H9 (cell line): ENCODE measurements around the gene NEU3. TPM values are rescaled to one million over a fixed set of nuclear protein-coding genes. Genes with fewer than 3 reads are reported as not detected.
A peak's percentile ranks its signal among the peaks of the same experiment; 100 is the strongest.

Source experiments
- DNase-seq: peaks from one replicate; pipeline ENCODE4 v3.0.0-alpha.2; 2017
- H2AFZ ChIP-seq: one replicate; pipeline ENCODE4 v1.6.1; 2013; ENCODE audit warnings: mild to moderate bottlenecking, low read length, control low read depth, moderate library complexity
- H2AK5ac ChIP-seq: 2 replicates; pipeline ENCODE4 v1.6.1; 2013; ENCODE audit warnings: low read length, control low read depth, mixed read lengths; ENCODE audit not compliant: insufficient read length
- H2BK120ac ChIP-seq: one replicate; pipeline ENCODE4 v1.6.1; 2013; ENCODE audit warnings: low read depth, mild to moderate bottlenecking, low read length, control low read depth, inconsistent platforms; ENCODE audit not compliant: poor library complexity, severe bottlenecking
- H2BK12ac ChIP-seq: 2 replicates; pipeline ENCODE4 v1.6.1; 2013; ENCODE audit warnings: low read length, control low read depth, mixed read lengths, low read depth; ENCODE audit not compliant: insufficient read length
- H2BK15ac ChIP-seq: 2 replicates; pipeline ENCODE4 v1.6.1; 2013; ENCODE audit warnings: low read depth, low read length, control low read depth
- H2BK20ac ChIP-seq: one replicate; pipeline ENCODE4 v1.6.1; 2013; ENCODE audit warnings: low read depth, mild to moderate bottlenecking, low read length, control low read depth, inconsistent platforms; ENCODE audit not compliant: poor library complexity, severe bottlenecking
- H2BK5ac ChIP-seq: 2 replicates; pipeline ENCODE4 v1.6.1; 2013; ENCODE audit warnings: low read length, control low read depth, mixed read lengths; ENCODE audit not compliant: insufficient read length
- H3K14ac ChIP-seq: 2 replicates; pipeline ENCODE4 v1.6.1; 2013; ENCODE audit warnings: low read length, control low read depth; ENCODE audit not compliant: insufficient read depth
- H3K18ac ChIP-seq: 2 replicates; pipeline ENCODE4 v1.6.1; 2013; ENCODE audit warnings: low read depth, mild to moderate bottlenecking, mixed read lengths, low read length, control low read depth; ENCODE audit not compliant: insufficient read length
- H3K23ac ChIP-seq: 2 replicates; pipeline ENCODE4 v1.6.1; 2013; ENCODE audit warnings: low read length, control low read depth, mixed read lengths, low read depth; ENCODE audit not compliant: insufficient read length
- H3K23me2 ChIP-seq: 2 replicates; pipeline ENCODE4 v1.6.1; 2013; ENCODE audit warnings: low read depth, mild to moderate bottlenecking, mixed read lengths, low read length, control low read depth; ENCODE audit not compliant: insufficient read length, poor library complexity, severe bottlenecking
- H3K27ac ChIP-seq: 2 replicates; pipeline ENCODE4 v1.5.1; 2013; ENCODE audit warnings: low read length, control low read depth, mixed read lengths, low read depth; ENCODE audit not compliant: insufficient read length
- H3K27me3 ChIP-seq: 2 replicates; pipeline ENCODE4 v1.6.1; 2013; ENCODE audit warnings: low read length, control low read depth, inconsistent platforms; ENCODE audit not compliant: insufficient read depth
- H3K4ac ChIP-seq: 2 replicates; pipeline ENCODE4 v1.6.1; 2013; ENCODE audit warnings: low read depth, mild to moderate bottlenecking, control low read depth, inconsistent platforms, low read length, moderate library complexity
- H3K4me1 ChIP-seq: 2 replicates; pipeline ENCODE4 v1.6.1; 2013; ENCODE audit warnings: low read length, control low read depth, inconsistent platforms; ENCODE audit not compliant: insufficient read depth
- H3K4me2 ChIP-seq: 2 replicates; pipeline ENCODE4 v1.6.1; 2013; ENCODE audit warnings: low read length, control low read depth, mixed read lengths; ENCODE audit not compliant: insufficient read length, insufficient read depth
- H3K56ac ChIP-seq: 2 replicates; pipeline ENCODE4 v1.6.1; 2013; ENCODE audit warnings: low read depth, mild to moderate bottlenecking, mixed read lengths, low read length, control low read depth; ENCODE audit not compliant: insufficient read length
- H3K79me1 ChIP-seq: 2 replicates; pipeline ENCODE4 v1.6.1; 2013; ENCODE audit warnings: low read depth, mild to moderate bottlenecking, moderate library complexity, low read length, control low read depth, inconsistent platforms; ENCODE audit not compliant: insufficient read depth, poor library complexity, severe bottlenecking
- H3K79me2 ChIP-seq: 2 replicates; pipeline ENCODE4 v1.6.1; 2013; ENCODE audit warnings: low read length, control low read depth, inconsistent platforms; ENCODE audit not compliant: insufficient read depth
- H3K9ac ChIP-seq: 2 replicates; pipeline ENCODE4 v1.6.1; 2013; ENCODE audit warnings: low read length, control low read depth, mixed read lengths; ENCODE audit not compliant: insufficient read length; ENCODE audit errors: extremely low read depth
- H3K9me3 ChIP-seq: one replicate; pipeline ENCODE4 v1.6.1; 2013; ENCODE audit warnings: low read depth, low read length, inconsistent platforms; ENCODE audit not compliant: control insufficient read depth
- H3T11ph ChIP-seq: one replicate; pipeline ENCODE4 v1.6.1; 2013; ENCODE audit warnings: mild to moderate bottlenecking, low read length, control low read depth, inconsistent platforms
- H4K20me1 ChIP-seq: one replicate; pipeline ENCODE4 v1.6.1; 2013; ENCODE audit not compliant: control insufficient read depth, insufficient read length, insufficient read depth
- H4K5ac ChIP-seq: 2 replicates; pipeline ENCODE4 v1.6.1; 2013; ENCODE audit warnings: low read depth, mild to moderate bottlenecking, mixed read lengths, low read length, control low read depth; ENCODE audit not compliant: insufficient read length
- H4K8ac ChIP-seq: replicated peaks from 2 replicates; pipeline ENCODE4 v1.6.1; 2013; ENCODE audit warnings: low read length, control low read depth, mixed read lengths, low read depth; ENCODE audit not compliant: insufficient read length
- H4K91ac ChIP-seq: 2 replicates; pipeline ENCODE4 v1.6.1; 2013; ENCODE audit warnings: low read depth, mild to moderate bottlenecking, moderate library complexity, mixed read lengths, low read length, control low read depth; ENCODE audit not compliant: insufficient read length
- H3K27ac Mint-ChIP-seq, 3 experiments: 2 replicates in 2 of 3; 3 replicates in 1 of 3; pipeline ENCODE4 v1.8.0; 2020 to 2021; ENCODE audit warnings: mixed read lengths in 3 of 3, mild to moderate bottlenecking in 1 of 3, moderate library complexity in 1 of 3
- H3K27me3 Mint-ChIP-seq: 2 replicates; pipeline ENCODE4 v1.8.0; 2021; ENCODE audit warnings: low read depth, mild to moderate bottlenecking, moderate library complexity, mixed read lengths
- H3K36me3 Mint-ChIP-seq, 3 experiments: 2 replicates in 2 of 3; 3 replicates in 1 of 3; pipeline ENCODE4 v1.8.0; 2020 to 2021; ENCODE audit warnings: low read depth in 3 of 3, mixed read lengths in 3 of 3; ENCODE audit not compliant: insufficient read depth in 1 of 3
- H3K4me1 Mint-ChIP-seq, 2 experiments: 2 replicates each; pipeline ENCODE4 v1.8.0; 2020; ENCODE audit warnings: mixed read lengths in 2 of 2
- H3K4me3 Mint-ChIP-seq, 2 experiments: 2 replicates in 1 of 2; 3 replicates in 1 of 2; pipeline ENCODE4 v1.8.0; 2020 to 2021; ENCODE audit warnings: mild to moderate bottlenecking in 2 of 2, mixed read lengths in 2 of 2, moderate library complexity in 1 of 2
- H3K9me3 Mint-ChIP-seq, 2 experiments: 2 replicates in 1 of 2; 3 replicates in 1 of 2; pipeline ENCODE4 v1.8.0; 2020; ENCODE audit warnings: mild to moderate bottlenecking in 2 of 2, mixed read lengths in 2 of 2, moderate library complexity in 1 of 2
- CTCF ChIP-seq: fragments of 200-600 bp; sonication (generic); conservative IDR thresholded peaks from 3 replicates; pipeline ENCODE4 v1.8.0; 2021; ENCODE audit warnings: antibody characterized with exemption, mild to moderate bottlenecking
- WGBS: extraction: QIAGEN DNeasy Blood & Tissue Kit; methylation state at CpG from one replicate; pipeline ENCODE4 v1.1.7; 2013; ENCODE audit warnings: missing lambda C conversion rate, low lambda C conversion rate, mixed read lengths; ENCODE audit not compliant: insufficient read length; ENCODE audit errors: extremely low coverage; 5-methylcytosine and 5-hydroxymethylcytosine counted together
- total RNA-seq: library from RNA; stranded (reverse); gene quantifications from 2 replicates; pipeline ENCODE4 v1.2.1, GENCODE V29; 2021

Gene NEU3
- total RNA-seq, 1 experiment from 2014 or later, result 15.9 TPM

- Mint-ChIP-seq H3K4me1 (no peaks in the 10 kb centered on the region), H3K4me3 (no peak overlapping the region)
Measured at GRCh38 chr11:75029836-75030631, 41.3 kb downstream of the NEU3 start.

More at GRCh38 chr11:75029836-75030631, 41.3 kb downstream of the NEU3 start:
- no peaks in the 10 kb centered on the region for H3K27me3 ChIP-seq
- DNase-seq, result peak; percentile 13
- H3K79me2 ChIP-seq, result no peaks in the 10 kb centered on the region
- H3K9ac ChIP-seq, result no peak overlapping the region
- no peaks in the 10 kb centered on the region for H3K9me3 Mint-ChIP-seq
- no peaks in the 10 kb centered on the region for H3K27me3 Mint-ChIP-seq
- no peak overlapping the region for H3T11ph ChIP-seq
- H3K36me3 Mint-ChIP-seq, result no peaks in the 10 kb centered on the region
- H2BK12ac ChIP-seq, result no peak overlapping the region
- no peaks in the 10 kb centered on the region for H3K4me1 ChIP-seq
- H3K23me2 ChIP-seq, result no peaks in the 10 kb centered on the region
- no peak overlapping the region for H2AK5ac ChIP-seq
- H4K91ac ChIP-seq, result no peak overlapping the region
- no peak overlapping the region for H3K56ac ChIP-seq
- no peak overlapping the region for H3K4me2 ChIP-seq
- H3K14ac ChIP-seq, result no peak overlapping the region; the same call in 1 of the 2 replicates
- H2AFZ ChIP-seq, result no peak overlapping the region
- no peak overlapping the region; a peak in 1 of 7 replicates for H3K27ac Mint-ChIP-seq
- no peaks in the 10 kb centered on the region for H3K79me1 ChIP-seq
- H4K8ac ChIP-seq, result no peak overlapping the region
- H4K5ac ChIP-seq, result no peak overlapping the region
- H3K27ac ChIP-seq, result no peak overlapping the region
- no peak overlapping the region for H3K18ac ChIP-seq
- no CpG with 5 or more reads among the region's 6 CpGs for WGBS
- H2BK20ac ChIP-seq, result no peak overlapping the region
- H2BK5ac ChIP-seq, result no peak overlapping the region
- no peak overlapping the region for H2BK15ac ChIP-seq
- H3K4ac ChIP-seq, result no peak overlapping the region
- H2BK120ac ChIP-seq, result no peak overlapping the region
- H3K23ac ChIP-seq, result no peak overlapping the region
- no peak for TF ChIP-seq CTCF
- no peaks in the 10 kb centered on the region for H3K9me3 ChIP-seq
- H4K20me1 ChIP-seq, result no peaks in the 10 kb centered on the region
